SK-N-SH treated with all-trans-retinoic acid at 6 μM for 48 hours (cell line): Measurements from ENCODE around the gene MAML3.

Experiments
- ATAC-seq: fragments of 200-7000 bp; cut with Tn5 transposase; 3 replicates; pipeline ENCODE4 v1.9.1; 2020; ENCODE audit warnings: mild to moderate bottlenecking, moderate library complexity
- ARNTL ChIP-seq: fragments of 450-650 bp; formaldehyde crosslinking; IDR thresholded peaks from 2 replicates; pipeline ENCODE4 v1.5.0; 2020; ENCODE audit warnings: low read depth, mild to moderate bottlenecking, moderate library complexity, borderline replicate concordance
- BACH2 ChIP-seq: fragments of 250-450 bp; sonication (Bioruptor Pico); IDR thresholded peaks from 2 replicates; pipeline ENCODE4 v1.9.0; 2021; ENCODE audit warnings: mild to moderate bottlenecking, borderline replicate concordance
- CSDC2 ChIP-seq: fragments of 250-450 bp; sonication (Bioruptor Pico); IDR thresholded peaks from 2 replicates; pipeline ENCODE4 v1.5.0; 2020; ENCODE audit warnings: mild to moderate bottlenecking, moderate library complexity
- ESRRG ChIP-seq: fragments of 250-450 bp; sonication (Bioruptor Pico); IDR thresholded peaks from 2 replicates; pipeline ENCODE4 v1.6.1; 2021; ENCODE audit warnings: mild to moderate bottlenecking
- GLIS3 ChIP-seq: fragments of 250-450 bp; sonication (Bioruptor Pico); IDR thresholded peaks from 2 replicates; pipeline ENCODE4 v1.5.0; 2020; ENCODE audit warnings: mild to moderate bottlenecking, moderate library complexity
- ISL1 ChIP-seq: fragments of 250-450 bp; sonication (Bioruptor Pico); IDR thresholded peaks from 2 replicates; pipeline ENCODE4 v2.1.2; 2022; ENCODE audit warnings: mild to moderate bottlenecking, moderate library complexity
- OSR1 ChIP-seq: fragments of 250-450 bp; sonication (Bioruptor Pico); IDR thresholded peaks from 2 replicates; pipeline ENCODE4 v1.8.0; 2022; ENCODE audit warnings: moderate library complexity, mild to moderate bottlenecking, inconsistent platforms
- POU6F1 ChIP-seq: fragments of 250-450 bp; sonication (Bioruptor Pico); IDR thresholded peaks from 2 replicates; pipeline ENCODE4 v1.8.0; 2021; ENCODE audit warnings: low read depth, mild to moderate bottlenecking, moderate library complexity, borderline replicate concordance
- PPARA ChIP-seq: fragments of 250-450 bp; sonication (Bioruptor Pico); IDR thresholded peaks from 2 replicates; pipeline ENCODE4 v1.5.0; 2020; ENCODE audit warnings: mild to moderate bottlenecking, borderline replicate concordance
- RARB ChIP-seq: fragments of 250-450 bp; sonication (Bioruptor Pico); IDR thresholded peaks from 2 replicates; pipeline ENCODE4 v1.8.0; 2021; ENCODE audit warnings: mild to moderate bottlenecking, moderate library complexity
- TCF4 ChIP-seq: fragments of 250-450 bp; sonication (Bioruptor Pico); IDR thresholded peaks from 2 replicates; pipeline ENCODE4 v1.8.0; 2021; ENCODE audit warnings: mild to moderate bottlenecking, moderate library complexity, borderline replicate concordance
- TOX ChIP-seq: fragments of 250-450 bp; sonication (Bioruptor Pico); IDR thresholded peaks from 2 replicates; pipeline ENCODE4 v1.8.0; 2021; ENCODE audit warnings: mild to moderate bottlenecking, moderate library complexity, borderline replicate concordance
- TSHZ2 ChIP-seq: fragments of 250-450 bp; sonication (Bioruptor Pico); IDR thresholded peaks from 2 replicates; pipeline ENCODE4 v1.5.0; 2020; ENCODE audit warnings: mild to moderate bottlenecking, moderate library complexity
- ZC3H10 ChIP-seq: fragments of 250-450 bp; sonication (Bioruptor Pico); IDR thresholded peaks from 2 replicates; pipeline ENCODE4 v1.5.1; 2021; ENCODE audit warnings: mild to moderate bottlenecking, moderate library complexity
- ZFP3 ChIP-seq: fragments of 250-450 bp; sonication (Bioruptor Pico); IDR thresholded peaks from 2 replicates; pipeline ENCODE4 v1.5.0; 2020; ENCODE audit warnings: mild to moderate bottlenecking, moderate library complexity
- ZFP30 ChIP-seq: fragments of 450-650 bp; formaldehyde crosslinking; IDR thresholded peaks from 2 replicates; pipeline ENCODE4 v1.5.0; 2022; ENCODE audit warnings: mild to moderate bottlenecking, moderate library complexity
- ZNF565 ChIP-seq: fragments of 450-650 bp; formaldehyde crosslinking; conservative IDR thresholded peaks from 2 replicates; pipeline ENCODE4 v1.5.0; 2020; ENCODE audit warnings: low read depth, mild to moderate bottlenecking, moderate library complexity
- ZNF70 ChIP-seq: fragments of 450-650 bp; formaldehyde crosslinking; IDR thresholded peaks from 2 replicates; pipeline ENCODE4 v1.5.0; 2020; ENCODE audit warnings: mild to moderate bottlenecking, moderate library complexity
- ZNF8 ChIP-seq: fragments of 450-650 bp; formaldehyde crosslinking; IDR thresholded peaks from 2 replicates; pipeline ENCODE4 v1.5.0; 2020; ENCODE audit warnings: mild to moderate bottlenecking, moderate library complexity
- TF ChIP-seq, protein P1 (sequence below): fragments of 250-450 bp; sonication (Bioruptor Pico); IDR thresholded peaks from 2 replicates; pipeline ENCODE4 v1.5.1; 2021; ENCODE audit warnings: mild to moderate bottlenecking, moderate library complexity

The MAML3 gene

GRCh38 chr4:139746431-139747171 is 407.4 kb downstream of the MAML3 start:
- TF ChIP-seq, protein P1, sequence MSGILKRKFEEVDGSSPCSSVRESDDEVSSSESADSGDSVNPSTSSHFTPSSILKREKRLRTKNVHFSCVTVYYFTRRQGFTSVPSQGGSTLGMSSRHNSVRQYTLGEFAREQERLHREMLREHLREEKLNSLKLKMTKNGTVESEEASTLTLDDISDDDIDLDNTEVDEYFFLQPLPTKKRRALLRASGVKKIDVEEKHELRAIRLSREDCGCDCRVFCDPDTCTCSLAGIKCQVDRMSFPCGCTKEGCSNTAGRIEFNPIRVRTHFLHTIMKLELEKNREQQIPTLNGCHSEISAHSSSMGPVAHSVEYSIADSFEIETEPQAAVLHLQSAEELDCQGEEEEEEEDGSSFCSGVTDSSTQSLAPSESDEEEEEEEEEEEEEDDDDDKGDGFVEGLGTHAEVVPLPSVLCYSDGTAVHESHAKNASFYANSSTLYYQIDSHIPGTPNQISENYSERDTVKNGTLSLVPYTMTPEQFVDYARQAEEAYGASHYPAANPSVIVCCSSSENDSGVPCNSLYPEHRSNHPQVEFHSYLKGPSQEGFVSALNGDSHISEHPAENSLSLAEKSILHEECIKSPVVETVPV, result no peak
- TF ChIP-seq, all 23 proteins: peak for 0
- no peak for ATAC-seq

DNA sequence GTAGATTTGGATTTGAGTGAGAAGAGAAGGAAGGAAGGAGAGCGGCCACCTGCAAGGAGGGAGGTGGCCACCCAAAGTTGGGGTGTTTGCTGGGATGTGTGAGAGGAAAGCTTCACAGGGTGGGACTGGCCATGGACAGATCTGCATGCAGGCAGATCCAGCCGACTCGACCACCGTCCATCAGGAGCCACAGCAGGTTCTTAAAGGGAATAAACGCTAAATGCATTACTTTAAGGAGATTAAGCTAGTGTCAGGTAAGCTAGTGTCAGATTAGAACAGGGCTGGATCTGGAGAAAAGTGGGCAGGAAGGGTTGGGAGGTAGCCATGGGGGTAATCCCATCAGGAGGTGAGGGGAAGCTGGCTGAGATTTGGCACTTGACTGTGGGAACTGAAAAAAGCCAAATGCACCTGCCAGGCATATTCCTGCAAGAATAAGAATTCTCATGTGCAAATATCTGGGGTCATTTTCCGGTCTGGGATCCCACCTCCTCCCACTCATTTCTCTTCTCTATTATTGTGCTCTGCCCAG is 408.8 kb downstream of the MAML3 start:
- no peak for TF ChIP-seq BACH2 (CRISPR knock-in tag)
- TF ChIP-seq GLIS3, result no peak
- TF ChIP-seq ZFP3 (CRISPR knock-in tag), result no peak
- TF ChIP-seq POU6F1 (CRISPR knock-in tag), result no peak
- TF ChIP-seq ISL1, result no peak
- no peak for TF ChIP-seq RARB (CRISPR knock-in tag)
- TF ChIP-seq PPARA, result no peak
- no peak for TF ChIP-seq TSHZ2
- no peak for TF ChIP-seq TOX (CRISPR knock-in tag)
- TF ChIP-seq ZC3H10 (CRISPR knock-in tag), result no peak
- no peak for TF ChIP-seq ZFP30 (CRISPR knock-in tag)
- no peak for TF ChIP-seq ZNF565 (CRISPR knock-in tag)
- no peak for TF ChIP-seq TCF4 (CRISPR knock-in tag)
- TF ChIP-seq ZNF70 (CRISPR knock-in tag), result no peak
- no peak for TF ChIP-seq OSR1 (CRISPR knock-in tag)
- TF ChIP-seq, protein P1, result no peak
- no peak for TF ChIP-seq ZNF8 (CRISPR knock-in tag)
- no peak for ATAC-seq

GRCh38 chr4:139744232-139744631 is 409.8 kb downstream of the MAML3 start:
- no peak for ATAC-seq
- no peak for TF ChIP-seq PPARA
- no peak for TF ChIP-seq GLIS3
- no peak for TF ChIP-seq ISL1
- TF ChIP-seq ESRRG, result no peak
- TF ChIP-seq OSR1 (CRISPR knock-in tag), result no peak

DNA sequence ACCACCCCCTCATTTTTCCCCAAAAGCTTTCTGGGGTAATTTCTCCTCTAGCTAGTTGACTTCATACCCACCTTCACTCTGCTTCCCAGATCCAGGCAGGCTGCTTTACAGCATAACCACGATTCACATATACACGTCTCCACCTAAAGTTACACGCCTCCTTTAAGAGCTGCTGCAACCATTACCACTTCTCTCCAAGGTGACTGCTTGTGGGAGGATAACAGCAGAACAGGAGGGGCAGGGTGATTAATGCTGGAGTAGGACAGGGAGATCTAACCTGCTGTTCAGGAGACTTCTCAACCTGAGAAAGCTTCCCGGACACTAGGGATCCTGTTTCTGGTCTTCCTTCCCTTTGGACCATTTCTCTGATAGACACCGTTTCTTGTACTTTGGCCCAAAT is 411.0 kb downstream of the MAML3 start:
- no peak for ATAC-seq
- no peak for TF ChIP-seq GLIS3
- no peak for TF ChIP-seq ZFP30 (CRISPR knock-in tag)
- no peak for TF ChIP-seq ARNTL
- no peak for TF ChIP-seq BACH2 (CRISPR knock-in tag)
- no peak for TF ChIP-seq ZNF70 (CRISPR knock-in tag)
- TF ChIP-seq TSHZ2, result no peak
- TF ChIP-seq, protein P1, result no peak
- no peak for TF ChIP-seq ZFP3 (CRISPR knock-in tag)
- no peak for TF ChIP-seq ZNF8 (CRISPR knock-in tag)
- TF ChIP-seq CSDC2 (CRISPR knock-in tag), result no peak
- no peak for TF ChIP-seq RARB (CRISPR knock-in tag)
